Right lung (tissue), 5 donors: ENCODE results near the gene FBXO42. TPM values are rescaled to one million over a fixed set of nuclear protein-coding genes. Genes with fewer than 3 reads are reported as not detected.

Experiments
- DNase-seq, 2 donors: peaks; one replicate each; pipeline ENCODE4 v3.0.0-alpha.2; 2013
- polyA plus RNA-seq, 5 donors: library from polyadenylated mRNA; unstranded; fragments of 120-200 nt; gene quantifications; one replicate each; pipeline versions ENCODE4 v1.2.1 to v1.2.3, GENCODE V29; 2013; ENCODE audit warnings: inconsistent platforms in 1 of 5, low replicate concordance in 1 of 5; ENCODE audit not compliant: insufficient read length in 5 of 5, insufficient read depth in 1 of 5

Gene FBXO42
- polyA plus RNA-seq, 5 donors, result 16.1 to 24.8 (median 22.7) TPM

DNA sequence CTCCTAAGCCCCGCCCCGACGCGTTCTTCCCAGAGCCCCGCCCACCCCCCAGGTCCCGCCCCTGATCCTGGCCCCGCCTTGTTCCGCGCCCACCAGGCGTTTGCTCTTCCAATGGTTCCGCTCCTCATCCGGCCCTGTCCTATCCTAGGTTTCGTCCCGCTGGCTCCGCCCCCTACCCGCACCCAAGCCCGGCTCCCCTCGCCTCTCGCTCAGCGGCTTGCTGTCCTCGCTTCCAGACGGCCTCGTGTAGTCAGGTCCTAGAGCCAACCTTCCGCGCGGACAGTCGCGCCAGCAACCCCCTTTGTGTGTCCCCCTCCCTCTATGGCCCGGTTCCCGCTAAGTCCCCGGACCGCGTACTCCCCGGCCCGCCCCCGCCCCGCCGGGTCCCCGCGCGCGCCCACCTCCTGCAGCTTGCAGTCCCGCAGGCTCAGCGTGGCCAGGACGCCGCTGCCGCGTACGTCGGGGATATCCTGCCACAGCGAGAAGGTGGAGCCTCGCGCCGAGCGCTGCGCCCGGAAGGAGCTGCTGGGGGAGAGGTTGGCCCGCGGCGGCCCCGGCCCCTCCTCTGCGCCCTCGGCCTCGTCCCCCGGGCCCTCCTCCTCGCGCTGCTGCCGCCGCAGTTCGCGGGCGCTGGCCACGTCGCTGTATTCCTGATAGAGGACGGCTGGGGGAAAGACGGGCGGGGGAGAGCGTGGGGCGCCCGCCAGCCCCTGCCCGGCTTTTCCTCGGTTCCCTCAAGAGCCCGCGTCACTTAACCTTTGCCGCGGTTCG lies 145.5 kb downstream of the FBXO42 start:
- peak; percentile 94 to 95 for DNase-seq

DNA sequence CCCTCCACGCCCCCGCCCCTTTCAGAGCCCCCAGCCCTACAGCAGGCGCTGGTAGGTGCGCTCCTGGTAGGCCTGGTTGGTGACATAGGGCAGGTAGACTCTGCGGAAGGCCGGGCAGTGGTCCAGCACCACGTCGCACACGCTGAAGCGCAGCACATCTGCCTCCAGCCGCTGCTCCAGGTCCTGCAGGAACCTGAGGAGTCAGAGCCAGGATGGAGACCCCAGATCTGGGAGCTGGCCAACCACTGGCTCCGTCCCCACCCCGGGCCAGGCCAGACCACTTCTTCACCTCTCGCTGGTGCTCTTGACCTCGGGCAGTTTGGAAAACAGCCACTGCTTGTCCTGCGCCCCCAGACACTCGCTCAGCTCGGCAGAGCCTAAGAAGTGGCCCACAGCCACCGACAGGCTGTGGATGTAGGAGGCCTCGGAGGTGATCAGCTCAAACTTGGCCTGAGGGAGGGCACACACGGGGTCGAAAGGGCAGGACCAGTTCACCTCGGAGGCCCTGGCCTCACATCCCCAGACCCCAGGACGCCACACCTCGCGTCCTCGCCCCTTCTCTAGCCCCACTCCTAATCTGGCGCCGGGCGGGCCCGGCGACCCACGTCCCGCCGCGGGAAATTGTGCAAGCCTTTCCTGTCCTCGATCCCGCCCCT lies 146.3 kb downstream of the FBXO42 start:
- no peak for DNase-seq

- DNase-seq, result no peak
These were observed 147.0 kb downstream of the FBXO42 start for GRCh38 chr1:16205334-16205671.

DNA sequence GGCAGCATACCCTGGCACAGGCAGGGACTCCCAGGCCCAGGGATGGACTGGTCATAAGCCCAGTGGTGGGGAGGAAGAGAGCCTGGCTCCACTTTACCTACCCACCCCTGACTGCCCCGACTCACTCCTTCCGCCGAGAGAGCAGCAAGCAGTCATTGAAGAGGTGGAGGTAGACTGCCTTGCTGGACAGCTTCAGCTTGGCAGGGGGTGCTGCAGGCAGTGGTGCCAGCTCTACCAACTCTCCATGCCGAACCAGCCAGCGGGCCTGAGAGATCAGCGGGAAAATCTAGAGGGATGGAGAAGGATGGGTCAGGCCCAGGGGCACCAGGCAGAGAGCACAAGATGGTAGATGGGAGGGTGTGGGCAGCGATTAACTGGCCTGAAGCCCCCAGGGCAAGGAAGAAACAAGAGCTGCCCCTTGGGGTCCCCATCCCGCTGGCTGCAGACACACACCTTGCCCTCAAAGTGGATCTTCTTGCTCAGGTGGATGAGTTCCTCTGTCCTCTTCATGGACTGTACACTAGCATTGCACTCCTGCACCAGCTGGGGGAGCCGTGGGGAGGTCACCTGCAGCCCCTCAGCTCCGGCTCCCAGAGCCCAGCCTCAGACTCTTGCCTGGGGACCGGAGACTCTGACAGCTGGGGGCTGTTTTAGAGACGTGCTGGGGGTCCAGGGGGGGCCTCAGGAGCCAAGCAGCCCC lies 147.5 kb downstream of the FBXO42 start:
- no peak for DNase-seq

DNA sequence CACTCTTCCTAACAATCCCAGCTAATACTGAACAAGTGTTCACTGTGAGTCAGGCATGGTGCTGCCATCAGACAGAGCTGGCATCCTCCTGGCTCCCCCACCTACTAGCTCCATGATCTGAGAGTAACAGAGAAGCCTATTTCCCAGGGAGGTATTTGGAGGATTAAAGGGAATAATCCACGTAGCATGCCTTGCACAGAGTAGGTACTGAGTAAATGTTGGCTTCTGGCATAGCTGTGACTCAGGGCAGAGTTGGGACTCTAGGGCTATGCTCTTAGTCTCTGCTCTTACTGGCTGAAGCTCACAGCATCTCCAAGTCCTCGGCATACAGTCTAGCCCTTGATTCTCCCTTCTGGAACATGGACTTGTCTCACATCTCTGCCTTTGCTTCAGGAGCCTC lies 148.1 kb downstream of the FBXO42 start:
- DNase-seq, result no peak

GRCh38 chr1:16203550-16203949 lies 148.7 kb downstream of the FBXO42 start:
- DNase-seq, result no peak

- no peak for DNase-seq
These were observed 149.7 kb downstream of the FBXO42 start for GRCh38 chr1:16202281-16203210.

- no peak for DNase-seq
These were observed 152.6 kb downstream of the FBXO42 start for GRCh38 chr1:16199700-16200099.

GRCh38 chr1:16199157-16199501 lies 153.2 kb downstream of the FBXO42 start:
- no peak for DNase-seq

DNA sequence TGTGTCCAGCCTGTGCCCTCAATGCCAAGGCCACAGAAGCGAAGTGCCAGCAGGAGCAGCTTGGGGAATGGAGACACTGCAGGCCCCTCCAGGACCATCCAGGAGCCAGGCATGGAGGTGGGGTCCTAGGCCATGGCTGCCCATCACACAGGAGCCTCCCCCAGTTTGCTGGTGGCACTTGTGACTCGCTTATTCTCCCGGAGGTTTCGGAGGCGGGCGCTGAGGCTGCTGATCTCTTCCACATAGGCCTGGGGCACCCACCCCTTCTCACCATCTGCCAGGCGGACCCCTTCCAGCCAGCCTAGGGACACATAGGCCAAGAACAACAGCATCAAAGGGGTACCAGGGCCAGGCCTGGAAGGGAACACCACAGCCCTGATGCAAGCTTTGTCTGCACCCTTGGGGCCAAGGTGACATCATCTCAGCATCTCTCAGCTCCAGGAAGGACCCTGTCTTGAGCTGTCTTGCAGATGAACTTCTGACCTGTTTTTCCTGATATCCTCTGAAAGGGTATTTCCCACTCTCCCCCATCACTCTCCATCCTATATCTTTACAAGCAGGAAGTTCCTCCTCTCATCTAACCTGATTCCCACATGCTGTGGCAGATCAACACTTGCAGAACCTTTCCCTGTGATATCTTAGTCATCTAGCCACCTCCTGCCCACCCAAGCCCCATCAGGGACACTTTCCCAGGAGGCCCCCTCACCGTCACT lies 153.7 kb downstream of the FBXO42 start:
- no peak for DNase-seq

DNA sequence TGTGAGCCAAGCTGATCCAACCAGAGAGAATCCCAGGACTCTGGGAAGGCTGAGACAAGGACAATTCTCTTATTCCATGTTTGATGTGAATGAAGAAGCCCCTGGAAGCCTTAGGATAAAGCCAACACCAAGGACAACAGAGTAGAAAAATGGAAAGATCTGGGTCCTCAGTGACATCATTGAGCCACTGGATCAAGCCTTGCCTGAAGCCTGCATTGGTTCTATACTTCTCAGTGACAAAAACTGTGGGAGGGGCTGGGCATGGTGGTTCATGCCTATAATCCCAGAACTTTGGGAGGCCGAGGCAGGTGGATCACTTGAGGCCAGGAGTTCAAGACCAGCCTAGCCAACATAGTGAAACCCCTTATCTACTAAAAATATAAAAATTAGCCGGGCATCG lies 155.4 kb downstream of the FBXO42 start:
- no peak for DNase-seq

Other genes with a start within 250 kb of the FBXO42 start
- 10 to 100 TPM; 13.6 to 34.4 (median 22.8) TPM for gene EPHA2, start 196.4 kb downstream of the FBXO42 start, polyA plus RNA-seq
- 10 to 100 TPM; 43.0 to 66.2 (median 59.9) TPM for gene ARHGEF19, start 139.8 kb downstream of the FBXO42 start, polyA plus RNA-seq
- 1 to 10 TPM; 2.3 to 6.6 (median 4.1) TPM for gene CPLANE2, start 115.3 kb downstream of the FBXO42 start, polyA plus RNA-seq
- 100 to 1,000 TPM in 1 of 5 donors, 10 to 100 TPM in 4; 77.4 to 103 (median 83.0) TPM for gene SZRD1, start 14.8 kb upstream of the FBXO42 start, polyA plus RNA-seq
- under 1 TPM; 0.08 to 0.50 (median 0.33) TPM for gene SPATA21, start 84.9 kb upstream of the FBXO42 start, polyA plus RNA-seq
- gene NECAP2, start 88.2 kb upstream of the FBXO42 start, polyA plus RNA-seq, result 10 to 100 TPM; 74.2 to 84.1 (median 79.4) TPM
- gene RNU1-1, start 161.8 kb upstream of the FBXO42 start, polyA plus RNA-seq, result 1 to 10 TPM in 2 of 5 donors, not detected in 3; 1.3 to 2.7 TPM